GM21447 (cell line): ENCODE data around the gene LARGE1.

ENCODE experiments used
- ATAC-seq: cut with Tn5 transposase; IDR thresholded peaks from one replicate; pipeline ENCODE4 v1.9.1; 2021; ENCODE audit not compliant: unreplicated experiment

Gene LARGE1

GRCh38 chr22:33825761-33826160 lies 94.5 kb downstream of the LARGE1 start:
- no peak for ATAC-seq

GRCh38 chr22:33823552-33823951 lies 96.7 kb downstream of the LARGE1 start:
- ATAC-seq: no peak

GRCh38 chr22:33821290-33821689 lies 99.0 kb downstream of the LARGE1 start:
- no peak for ATAC-seq

GRCh38 chr22:33819743-33820142 lies 100.5 kb downstream of the LARGE1 start:
- no peak for ATAC-seq

GRCh38 chr22:33817512-33818127 lies 102.7 kb downstream of the LARGE1 start:
- ATAC-seq: no peak

GRCh38 chr22:33812360-33812977 lies 107.8 kb downstream of the LARGE1 start:
- no peak for ATAC-seq

GRCh38 chr22:33811686-33812085 lies 108.6 kb downstream of the LARGE1 start:
- ATAC-seq: no peak

- ATAC-seq: no peak
Observed at GRCh38 chr22:33811208-33811607, 109.1 kb downstream of the LARGE1 start.

- ATAC-seq: no peak
Observed at GRCh38 chr22:33807470-33807869, 112.8 kb downstream of the LARGE1 start.

- no peak for ATAC-seq
Observed at GRCh38 chr22:33806191-33806590, 114.1 kb downstream of the LARGE1 start.

- ATAC-seq: no peak
Observed at GRCh38 chr22:33803371-33804282, 116.6 kb downstream of the LARGE1 start.

- no peak for ATAC-seq
Observed at GRCh38 chr22:33798401-33798800, 121.9 kb downstream of the LARGE1 start.

- no peak for ATAC-seq
Observed at GRCh38 chr22:33796494-33796893, 123.8 kb downstream of the LARGE1 start.

- no peak for ATAC-seq
Observed at GRCh38 chr22:33793475-33793874, 126.8 kb downstream of the LARGE1 start.

- no peak for ATAC-seq
Observed at GRCh38 chr22:33792832-33793231, 127.4 kb downstream of the LARGE1 start.

- ATAC-seq: no peak
Observed at GRCh38 chr22:33789690-33790253, 130.5 kb downstream of the LARGE1 start.

- no peak for ATAC-seq
Observed at GRCh38 chr22:33788927-33789326, 131.3 kb downstream of the LARGE1 start.

GRCh38 chr22:33787645-33788456 lies 132.4 kb downstream of the LARGE1 start:
- ATAC-seq: no peak

GRCh38 chr22:33786149-33786548 lies 134.1 kb downstream of the LARGE1 start:
- no peak for ATAC-seq

GRCh38 chr22:33785283-33785968 lies 134.8 kb downstream of the LARGE1 start:
- no peak for ATAC-seq
